ENCODE data around the gene MDM4. TPM values are rescaled to one million over a fixed set of nuclear protein-coding genes. Genes with fewer than 3 reads are reported as not detected.

Gene MDM4
- total RNA-seq, 4 donors from 2014 or later: 72.3 to 177 (median 102) TPM

- no peak for DNase-seq
- Histone ChIP-seq H3K27me3 (no peaks in the 10 kb centered on the region), H3K9me3 (no peaks in the 10 kb centered on the region), H3K4me3 (replicated peaks in 1 of 3) (no peak overlapping the region), H3K27ac (no peak overlapping the region), H3K36me3 (no peaks in the 10 kb centered on the region), H3K4me1 (no peaks in the 10 kb centered on the region)
- WGBS, 2 donors: 88 to 91% methylated on average over 4 of the region's 4 CpGs
- TF ChIP-seq POLR2A (IDR thresholded peaks at IDR 0.05) (no peak), CTCF (IDR thresholded peaks at IDR 0.05) (no peak)
- intact Hi-C loops (cut with DNase I): no loop called here
These were observed 82.2 kb downstream of the MDM4 start for GRCh38 chr1:204598319-204598969.

- 63 to 75% methylated on average over 8 of the region's 8 CpGs for WGBS, 2 donors
- intact Hi-C loops (cut with DNase I): no loop called here
- Histone ChIP-seq H3K27ac (no peak overlapping the region), H3K9me3 (no peaks in the 10 kb centered on the region), H3K27me3 (no peaks in the 10 kb centered on the region), H3K36me3 (no peaks in the 10 kb centered on the region), H3K4me3 (replicated peaks in 1 of 3) (no peak overlapping the region), H3K4me1 (no peaks in the 10 kb centered on the region)
- no peak for DNase-seq
- TF ChIP-seq POLR2A (IDR thresholded peaks at IDR 0.05) (no peak), CTCF (IDR thresholded peaks at IDR 0.05) (no peak)
These were observed 82.9 kb downstream of the MDM4 start for GRCh38 chr1:204599098-204599497.

DNA sequence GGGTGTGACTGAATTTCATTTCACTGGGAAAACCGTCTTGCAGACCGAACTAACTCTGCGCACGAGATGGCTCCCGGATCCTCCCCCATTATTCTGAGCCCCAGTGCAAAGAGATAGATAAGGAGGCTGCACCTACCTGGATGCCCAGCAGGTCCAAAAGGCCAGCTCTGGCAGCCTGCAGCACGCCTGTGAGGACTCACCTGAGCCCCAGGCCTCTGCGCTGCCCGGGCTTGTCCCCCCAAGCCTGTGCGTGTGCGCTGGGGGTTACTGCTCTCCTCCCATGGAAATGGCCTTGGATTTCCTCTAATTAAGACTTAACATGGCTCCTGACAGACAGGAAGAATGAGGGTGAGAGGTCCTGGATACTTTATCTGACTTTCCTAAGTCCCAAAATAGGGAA is 83.4 kb downstream of the MDM4 start:
- Histone ChIP-seq H3K27me3 (no peaks in the 10 kb centered on the region), H3K36me3 (no peaks in the 10 kb centered on the region), H3K9me3 (no peaks in the 10 kb centered on the region), H3K27ac (no peak overlapping the region), H3K4me3 (replicated peaks in 1 of 3) (no peak overlapping the region), H3K4me1 (no peaks in the 10 kb centered on the region)
- TF ChIP-seq CTCF (IDR thresholded peaks at IDR 0.05) (no peak), POLR2A (IDR thresholded peaks at IDR 0.05) (no peak)
- 79 to 86% methylated on average over 8 to 10 of the region's 10 CpGs for WGBS, 2 donors
- DNase-seq: no peak
- intact Hi-C loops (cut with DNase I): no loop called here

- DNase-seq: no peak
- intact Hi-C loops (cut with DNase I): no loop called here
- TF ChIP-seq POLR2A (IDR thresholded peaks at IDR 0.05) (no peak), CTCF (IDR thresholded peaks at IDR 0.05) (no peak)
- no peak overlapping the region for H3K4me3 ChIP-seq (replicated peaks in 1 of 3)
- no peak overlapping the region for H3K27ac ChIP-seq
- no peaks in the 10 kb centered on the region for H3K4me1 ChIP-seq
- H3K9me3 ChIP-seq: no peaks in the 10 kb centered on the region
- H3K36me3 ChIP-seq: no peaks in the 10 kb centered on the region
- no peaks in the 10 kb centered on the region for H3K27me3 ChIP-seq
- WGBS, 2 donors: 74 to 77% methylated on average over 5 of the region's 5 CpGs
These were observed 84.0 kb downstream of the MDM4 start for GRCh38 chr1:204600203-204600602.

- no peaks in the 10 kb centered on the region for H3K36me3 ChIP-seq
- H3K9me3 ChIP-seq: no peaks in the 10 kb centered on the region
- no peaks in the 10 kb centered on the region for H3K4me1 ChIP-seq
- no peak overlapping the region for H3K27ac ChIP-seq
- no peak overlapping the region for H3K4me3 ChIP-seq (replicated peaks in 1 of 3)
- no peak for DNase-seq
- 90 to 93% methylated on average over 4 of the region's 4 CpGs for whole genome bisulfite sequencing, 2 donors
- intact Hi-C loops (cut with DNase I): no loop called here
- TF ChIP-seq POLR2A (IDR thresholded peaks at IDR 0.05): no peak
- no peak for TF ChIP-seq CTCF (IDR thresholded peaks at IDR 0.05)
- no peaks in the 10 kb centered on the region for H3K27me3 ChIP-seq
These were observed 84.8 kb downstream of the MDM4 start for GRCh38 chr1:204600968-204601367.
